K562 (cell line): ENCODE data around the gene HAPLN2. TPM values are rescaled to one million over a fixed set of nuclear protein-coding genes. Genes with fewer than 3 reads are reported as not detected.

Experiments used
- DIDO1 ChIP-seq: fragments of 450-650 bp; IDR thresholded peaks from 2 replicates; pipeline ENCODE4 v1.6.1; 2016; ENCODE audit warnings: low read depth, missing biosample characterization, missing genetic modification characterization
- GABPA ChIP-seq: fragments of 200-800 bp; sonication (Bioruptor generic); conservative IDR thresholded peaks from 2 replicates; pipeline ENCODE4 v1.6.1; 2016; ENCODE audit warnings: low read depth, missing genetic modification characterization, missing compliant biosample characterization
- KDM5B ChIP-seq: fragments of 200-600 bp; sonication (generic); IDR thresholded peaks from 2 replicates; pipeline ENCODE4 v1.6.1; 2012; ENCODE audit warnings: low read depth, mild to moderate bottlenecking, moderate library complexity, low read length, control low read depth, inconsistent platforms; ENCODE audit not compliant: insufficient replicate concordance
- NR2C1 ChIP-seq, 2 experiments: fragments of 450-650 bp; IDR thresholded peaks; 2 replicates each; pipeline ENCODE4 v1.6.1; 2017; ENCODE audit warnings: mild to moderate bottlenecking in 2 of 2, antibody characterized with exemption in 1 of 2, inconsistent platforms in 1 of 2, missing compliant biosample characterization in 1 of 2, missing genetic modification characterization in 1 of 2
- PHTF2 ChIP-seq: fragments of 250-450 bp; sonication (Bioruptor Pico); IDR thresholded peaks from 2 replicates; pipeline ENCODE4 v1.5.0; 2021; ENCODE audit warnings: mild to moderate bottlenecking
- PURB ChIP-seq: sonication (generic); formaldehyde crosslinking; IDR thresholded peaks from 2 replicates; pipeline ENCODE4 v1.9.0; 2021; ENCODE audit warnings: low read depth, mild to moderate bottlenecking, missing genetic modification reagents
- SAP30 ChIP-seq: fragments of 200-600 bp; sonication (generic); IDR thresholded peaks from 2 replicates; pipeline ENCODE4 v1.6.1; 2012; ENCODE audit warnings: borderline replicate concordance, low read depth, mild to moderate bottlenecking, moderate library complexity, low read length, control low read depth, inconsistent platforms; ENCODE audit not compliant: insufficient read depth, poor library complexity, severe bottlenecking
- SIN3B ChIP-seq: fragments of 450-650 bp; IDR thresholded peaks from 2 replicates; pipeline ENCODE4 v1.6.1; 2017; ENCODE audit warnings: low read depth, mild to moderate bottlenecking, moderate library complexity
- SLC30A9 ChIP-seq: fragments of 250-450 bp; sonication (Bioruptor Pico); IDR thresholded peaks from 2 replicates; pipeline ENCODE4 v1.8.0; 2022; ENCODE audit warnings: mild to moderate bottlenecking, moderate library complexity
- ZBTB26 ChIP-seq: fragments of 450-650 bp; formaldehyde crosslinking; IDR thresholded peaks from 2 replicates; pipeline ENCODE4 v1.4.0; 2022; ENCODE audit warnings: missing genetic modification characterization
- ZEB2 ChIP-seq: fragments of 450-650 bp; IDR thresholded peaks from 2 replicates; pipeline ENCODE4 v1.6.1; 2016
- ZFP91 ChIP-seq: sonication (generic); formaldehyde crosslinking; IDR thresholded peaks from 2 replicates; pipeline ENCODE4 v1.8.0; 2022; ENCODE audit warnings: mild to moderate bottlenecking, missing genetic modification reagents
- ZNF212 ChIP-seq: fragments of 450-650 bp; formaldehyde crosslinking; IDR thresholded peaks from 2 replicates; pipeline ENCODE4 v1.4.0; 2020; ENCODE audit warnings: mild to moderate bottlenecking
- ZNF408 ChIP-seq: fragments of 250-450 bp; sonication (Bioruptor Pico); IDR thresholded peaks from 2 replicates; pipeline ENCODE4 v1.4.0; 2020; ENCODE audit warnings: low read depth, mild to moderate bottlenecking, moderate library complexity
- polyA plus RNA-seq, 8 experiments: library from polyadenylated mRNA; depleted of rRNA in 4 of 8; stranded (reverse) in 5 of 8; unstranded in 3 of 8; fragments of >200 nt; fragmentation: Nextera tagmentation in 2 of 8; fragmentation: Illumina TruSeq in 1 of 8; extraction: Ambion mirVana in 2 of 8; extraction: Trizol in 1 of 8; gene quantifications; 2 replicates each; pipeline versions ENCODE4 v1.2.1 to v1.2.3, GENCODE V29; 2011 to 2014; ENCODE audit warnings: inconsistent platforms in 1 of 8, missing spikeins in 1 of 8
- total RNA-seq, 7 experiments: library from RNA; depleted of rRNA in 6 of 7; stranded (reverse); fragments of >200 nt in 6 of 7; fragmentation: Illumina TruSeq in 2 of 7; extraction: Trizol in 2 of 7; gene quantifications; 2 replicates each; pipeline versions ENCODE4 v1.2.1 to v1.2.3, GENCODE V29; 2011 to 2021; ENCODE audit warnings: low replicate concordance in 1 of 7
- TF ChIP-seq, protein P1 (sequence below): fragments of 200-800 bp; sonication (Bioruptor generic); IDR thresholded peaks from 2 replicates; pipeline ENCODE4 v1.6.1; 2017; ENCODE audit warnings: missing genetic modification characterization, missing compliant biosample characterization
- TF ChIP-seq, protein P2 (sequence below): sonication (generic); formaldehyde crosslinking; IDR thresholded peaks from 2 replicates; pipeline ENCODE4 v1.8.0; 2022; ENCODE audit warnings: missing genetic modification reagents, mild to moderate bottlenecking, moderate library complexity, borderline replicate concordance
- TF ChIP-seq, protein P3 (sequence below): fragments of 250-450 bp; sonication (Bioruptor Pico); IDR thresholded peaks from 2 replicates; pipeline ENCODE4 v1.5.0; 2021
- TF ChIP-seq, protein P4 (sequence below): sonication (generic); formaldehyde crosslinking; IDR thresholded peaks from 2 replicates; pipeline ENCODE4 v1.8.1; 2022; ENCODE audit warnings: missing genetic modification reagents

HAPLN2 gene
- total and polyA plus RNA-seq, 9 of the 15 experiments (the other 6 are each of a cell fraction or from before 2014, with no cell fraction given) = 0.14 to 5.2 (median 3.8) TPM; not detected in 4

GRCh38 chr1:156571919-156572662 lies 47.1 kb upstream of the HAPLN2 start, which contains the start of gene IQGAP3 (continued):
- TF ChIP-seq ZBTB26 (CRISPR knock-in tag) (no peak), ZNF408 (CRISPR knock-in tag) (no peak), SIN3B (peak; percentile 83), ZNF212 (CRISPR knock-in tag) (no peak), SAP30 (peak; percentile 100), NR2C1 (IDR thresholded peaks at IDR 0.05) (no peak), NR2C1 (tag; IDR thresholded peaks at IDR 0.05) (peak; percentile 58), DIDO1 (tag) (no peak), ZFP91 (CRISPR knock-in tag) (no peak), SLC30A9 (CRISPR knock-in tag) (no peak), GABPA (tag) (peak; percentile 95), PHTF2 (CRISPR knock-in tag) (no peak), KDM5B (peak; percentile 43), PURB (CRISPR knock-in tag) (no peak), ZEB2 (no peak)
- TF ChIP-seq, protein P1, sequence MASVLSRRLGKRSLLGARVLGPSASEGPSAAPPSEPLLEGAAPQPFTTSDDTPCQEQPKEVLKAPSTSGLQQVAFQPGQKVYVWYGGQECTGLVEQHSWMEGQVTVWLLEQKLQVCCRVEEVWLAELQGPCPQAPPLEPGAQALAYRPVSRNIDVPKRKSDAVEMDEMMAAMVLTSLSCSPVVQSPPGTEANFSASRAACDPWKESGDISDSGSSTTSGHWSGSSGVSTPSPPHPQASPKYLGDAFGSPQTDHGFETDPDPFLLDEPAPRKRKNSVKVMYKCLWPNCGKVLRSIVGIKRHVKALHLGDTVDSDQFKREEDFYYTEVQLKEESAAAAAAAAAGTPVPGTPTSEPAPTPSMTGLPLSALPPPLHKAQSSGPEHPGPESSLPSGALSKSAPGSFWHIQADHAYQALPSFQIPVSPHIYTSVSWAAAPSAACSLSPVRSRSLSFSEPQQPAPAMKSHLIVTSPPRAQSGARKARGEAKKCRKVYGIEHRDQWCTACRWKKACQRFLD (CRISPR knock-in tag) = 0 out of 2 replicates have a peak, but pooled peaks have one; percentile 31
- TF ChIP-seq, protein P2, sequence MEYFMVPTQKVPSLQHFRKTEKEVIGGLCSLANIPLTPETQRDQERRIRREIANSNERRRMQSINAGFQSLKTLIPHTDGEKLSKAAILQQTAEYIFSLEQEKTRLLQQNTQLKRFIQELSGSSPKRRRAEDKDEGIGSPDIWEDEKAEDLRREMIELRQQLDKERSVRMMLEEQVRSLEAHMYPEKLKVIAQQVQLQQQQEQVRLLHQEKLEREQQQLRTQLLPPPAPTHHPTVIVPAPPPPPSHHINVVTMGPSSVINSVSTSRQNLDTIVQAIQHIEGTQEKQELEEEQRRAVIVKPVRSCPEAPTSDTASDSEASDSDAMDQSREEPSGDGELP (CRISPR knock-in tag) = peak; percentile 90
- TF ChIP-seq, protein P3, sequence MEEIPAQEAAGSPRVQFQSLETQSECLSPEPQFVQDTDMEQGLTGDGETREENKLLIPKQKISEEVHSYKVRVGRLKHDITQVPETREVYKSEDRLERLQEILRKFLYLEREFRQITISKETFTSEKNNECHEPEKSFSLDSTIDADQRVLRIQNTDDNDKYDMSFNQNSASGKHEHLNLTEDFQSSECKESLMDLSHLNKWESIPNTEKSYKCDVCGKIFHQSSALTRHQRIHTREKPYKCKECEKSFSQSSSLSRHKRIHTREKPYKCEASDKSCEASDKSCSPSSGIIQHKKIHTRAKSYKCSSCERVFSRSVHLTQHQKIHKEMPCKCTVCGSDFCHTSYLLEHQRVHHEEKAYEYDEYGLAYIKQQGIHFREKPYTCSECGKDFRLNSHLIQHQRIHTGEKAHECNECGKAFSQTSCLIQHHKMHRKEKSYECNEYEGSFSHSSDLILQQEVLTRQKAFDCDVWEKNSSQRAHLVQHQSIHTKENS = no peak
- TF ChIP-seq, protein P4, sequence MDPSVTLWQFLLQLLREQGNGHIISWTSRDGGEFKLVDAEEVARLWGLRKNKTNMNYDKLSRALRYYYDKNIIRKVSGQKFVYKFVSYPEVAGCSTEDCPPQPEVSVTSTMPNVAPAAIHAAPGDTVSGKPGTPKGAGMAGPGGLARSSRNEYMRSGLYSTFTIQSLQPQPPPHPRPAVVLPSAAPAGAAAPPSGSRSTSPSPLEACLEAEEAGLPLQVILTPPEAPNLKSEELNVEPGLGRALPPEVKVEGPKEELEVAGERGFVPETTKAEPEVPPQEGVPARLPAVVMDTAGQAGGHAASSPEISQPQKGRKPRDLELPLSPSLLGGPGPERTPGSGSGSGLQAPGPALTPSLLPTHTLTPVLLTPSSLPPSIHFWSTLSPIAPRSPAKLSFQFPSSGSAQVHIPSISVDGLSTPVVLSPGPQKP (CRISPR knock-in tag) = no peak
